ENCODE data around the gene SEC61G. TPM values are rescaled to one million over a fixed set of nuclear protein-coding genes. Genes with fewer than 3 reads are reported as not detected.

Gene SEC61G
- total RNA-seq, 2 donors from 2014 or later = 149 to 166 TPM

DNA sequence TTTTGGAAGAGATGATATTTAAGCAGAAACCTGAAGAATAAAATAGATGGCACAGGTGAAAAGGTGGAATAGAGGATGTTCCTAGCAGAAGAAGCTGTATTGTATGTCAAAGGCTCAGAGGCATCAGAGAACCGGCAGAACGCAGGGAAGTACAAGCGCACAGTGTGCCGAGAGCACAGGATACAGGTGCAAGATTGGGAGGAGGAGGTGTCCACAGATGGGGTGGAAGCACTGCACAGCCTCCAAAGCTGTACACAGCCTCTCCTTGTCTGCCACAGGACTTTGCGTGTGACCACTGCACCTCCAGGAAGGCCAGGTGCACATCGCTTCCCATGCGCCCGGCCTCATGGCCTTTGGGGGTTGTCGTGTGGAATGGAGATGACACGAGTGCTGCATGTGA lies 23.3 kb upstream of the SEC61G start:
- Mint-ChIP-seq H3K27ac (no peak overlapping the region), H3K9me3 (peaks cover under 1% of the 10 kb centered on the region), H3K4me3 (no peak overlapping the region), H3K36me3 (ENCODE audit: low read depth) (no peaks in the 10 kb centered on the region), H3K27me3 (ENCODE audit: insufficient read depth) (peaks cover 5% of the 10 kb centered on the region), H3K4me1 (peaks cover 3% of the 10 kb centered on the region)
- Histone ChIP-seq H3K9me3 (ENCODE audit: control insufficient read depth, low read length) (no peaks in the 10 kb centered on the region), H3K9ac (ENCODE audit: extremely low read depth, low read length, poor library complexity, severe bottlenecking) (no peak overlapping the region), H3K36me3 (ENCODE audit: control insufficient read depth, insufficient read depth, low read length) (no peaks in the 10 kb centered on the region), H3K4me3 (ENCODE audit: low read length) (no peak overlapping the region), H3K4me1 (ENCODE audit: control insufficient read depth, insufficient read depth, low read length) (no peaks in the 10 kb centered on the region), H3K27me3 (ENCODE audit: control insufficient read depth, insufficient read depth, low read length, poor library complexity, severe bottlenecking) (no peaks in the 10 kb centered on the region), H3K27ac (ENCODE audit: low read depth, low read length) (no peak overlapping the region)
- no peak for DNase-seq
- TF ChIP-seq, protein P1, sequence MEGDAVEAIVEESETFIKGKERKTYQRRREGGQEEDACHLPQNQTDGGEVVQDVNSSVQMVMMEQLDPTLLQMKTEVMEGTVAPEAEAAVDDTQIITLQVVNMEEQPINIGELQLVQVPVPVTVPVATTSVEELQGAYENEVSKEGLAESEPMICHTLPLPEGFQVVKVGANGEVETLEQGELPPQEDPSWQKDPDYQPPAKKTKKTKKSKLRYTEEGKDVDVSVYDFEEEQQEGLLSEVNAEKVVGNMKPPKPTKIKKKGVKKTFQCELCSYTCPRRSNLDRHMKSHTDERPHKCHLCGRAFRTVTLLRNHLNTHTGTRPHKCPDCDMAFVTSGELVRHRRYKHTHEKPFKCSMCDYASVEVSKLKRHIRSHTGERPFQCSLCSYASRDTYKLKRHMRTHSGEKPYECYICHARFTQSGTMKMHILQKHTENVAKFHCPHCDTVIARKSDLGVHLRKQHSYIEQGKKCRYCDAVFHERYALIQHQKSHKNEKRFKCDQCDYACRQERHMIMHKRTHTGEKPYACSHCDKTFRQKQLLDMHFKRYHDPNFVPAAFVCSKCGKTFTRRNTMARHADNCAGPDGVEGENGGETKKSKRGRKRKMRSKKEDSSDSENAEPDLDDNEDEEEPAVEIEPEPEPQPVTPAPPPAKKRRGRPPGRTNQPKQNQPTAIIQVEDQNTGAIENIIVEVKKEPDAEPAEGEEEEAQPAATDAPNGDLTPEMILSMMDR (conservative IDR thresholded peaks at IDR 0.05) = no peak
- 91 to 94% methylated on average over 7 to 10 of the region's 10 CpGs for WGBS, 2 experiments (ENCODE audit: insufficient coverage in 1 of 2, insufficient read length in 1 of 2)

- H3K27me3 Mint-ChIP-seq (ENCODE audit: insufficient read depth) = peaks cover 6% of the 10 kb centered on the region
- no peak for DNase-seq
- H3K9ac ChIP-seq (ENCODE audit: extremely low read depth, low read length, poor library complexity, severe bottlenecking) = no peak overlapping the region
- H3K27ac Mint-ChIP-seq = no peak overlapping the region
- H3K4me3 ChIP-seq (ENCODE audit: low read length) = no peak overlapping the region
- H3K9me3 ChIP-seq (ENCODE audit: control insufficient read depth, low read length) = no peaks in the 10 kb centered on the region
- H3K9me3 Mint-ChIP-seq = peaks cover 10% of the 10 kb centered on the region
- H3K36me3 ChIP-seq (ENCODE audit: control insufficient read depth, insufficient read depth, low read length) = no peaks in the 10 kb centered on the region
- peaks cover 3% of the 10 kb centered on the region for H3K4me1 Mint-ChIP-seq
- no peaks in the 10 kb centered on the region for H3K27me3 ChIP-seq (ENCODE audit: control insufficient read depth, insufficient read depth, low read length, poor library complexity, severe bottlenecking)
- no peak overlapping the region for H3K27ac ChIP-seq (ENCODE audit: low read depth, low read length)
- no peaks in the 10 kb centered on the region for H3K4me1 ChIP-seq (ENCODE audit: control insufficient read depth, insufficient read depth, low read length)
- TF ChIP-seq, protein P1 (conservative IDR thresholded peaks at IDR 0.05) = no peak
- no peaks in the 10 kb centered on the region for H3K36me3 Mint-ChIP-seq (ENCODE audit: low read depth)
- WGBS, 2 experiments (ENCODE audit: insufficient coverage in 1 of 2, insufficient read length in 1 of 2) = 55 to 68% methylated on average over 5 to 8 of the region's 8 CpGs
- H3K4me3 Mint-ChIP-seq = no peak overlapping the region
Measured at GRCh38 chr7:54781134-54781920, 22.3 kb upstream of the SEC61G start.

- TF ChIP-seq, protein P1 (conservative IDR thresholded peaks at IDR 0.05) = no peak
- H3K9ac ChIP-seq (ENCODE audit: extremely low read depth, low read length, poor library complexity, severe bottlenecking) = no peak overlapping the region
- Mint-ChIP-seq H3K4me3 (no peak overlapping the region), H3K9me3 (peaks cover 18% of the 10 kb centered on the region), H3K4me1 (peaks cover 3% of the 10 kb centered on the region), H3K27me3 (ENCODE audit: insufficient read depth) (peaks cover 8% of the 10 kb centered on the region), H3K27ac (no peak overlapping the region), H3K36me3 (ENCODE audit: low read depth) (peaks cover 3% of the 10 kb centered on the region)
- H3K9me3 ChIP-seq (ENCODE audit: control insufficient read depth, low read length) = peaks cover 4% of the 10 kb centered on the region
- DNase-seq = no peak
- H3K4me1 ChIP-seq (ENCODE audit: control insufficient read depth, insufficient read depth, low read length) = no peaks in the 10 kb centered on the region
- no peak overlapping the region for H3K27ac ChIP-seq (ENCODE audit: low read depth, low read length)
- WGBS, 2 experiments (ENCODE audit: insufficient coverage in 1 of 2, insufficient read length in 1 of 2) = 99 to 100% methylated on average over 1 to 5 of the region's 5 CpGs
- no peak overlapping the region for H3K4me3 ChIP-seq (ENCODE audit: low read length)
- no peaks in the 10 kb centered on the region for H3K27me3 ChIP-seq (ENCODE audit: control insufficient read depth, insufficient read depth, low read length, poor library complexity, severe bottlenecking)
- H3K36me3 ChIP-seq (ENCODE audit: control insufficient read depth, insufficient read depth, low read length) = no peaks in the 10 kb centered on the region
Measured at GRCh38 chr7:54780490-54780889, 21.5 kb upstream of the SEC61G start.
